OCI-LY3 (cell line): ENCODE data around the gene CHMP5.
"Not testable (repeated sequence)": the region's sequence is repeated elsewhere in the genome, so short reads cannot be mapped to it uniquely, and the experiment has no call there.

Experiments
- H2AFZ ChIP-seq: fragments of 200-600, 300-600 bp; shearing (Covaris generic); 2 replicates; pipeline ENCODE4 v1.6.0; 2014; ENCODE audit warnings: antibody characterized with exemption, low read depth, low read length
- H3K27ac ChIP-seq: fragments of 200-600, 300-600 bp; sonication (generic); 2 replicates; pipeline ENCODE4 v1.5.1; 2014; ENCODE audit warnings: mild to moderate bottlenecking, low read length, moderate library complexity, mixed read lengths
- H3K27me3 ChIP-seq: fragments of 200-600, 300-600 bp; sonication (generic); 2 replicates; pipeline ENCODE4 v1.6.1; 2014; ENCODE audit warnings: low read depth, low read length, mixed read lengths
- H3K36me3 ChIP-seq: fragments of 200-600, 300-600 bp; sonication (generic); replicated peaks from 2 replicates; pipeline ENCODE3; 2014; ENCODE audit warnings: low read depth, low read length, mixed read lengths
- H3K4me1 ChIP-seq: fragments of 300-600, 200-600 bp; sonication (generic); 2 replicates; pipeline ENCODE4 v1.6.1; 2014; ENCODE audit warnings: low read length, mixed read lengths
- H3K4me2 ChIP-seq: fragments of 200-600, 300-600 bp; sonication (generic); 2 replicates; pipeline ENCODE4 v1.6.1; 2014; ENCODE audit warnings: low read length, mixed read lengths
- H3K4me3 ChIP-seq: fragments of 300-600, 200-600 bp; sonication (generic); 2 replicates; pipeline ENCODE4 v1.5.1; 2014; ENCODE audit warnings: antibody characterized with exemption, mild to moderate bottlenecking, low read length, moderate library complexity
- H3K79me2 ChIP-seq: fragments of 300-600, 200-600 bp; shearing (Covaris generic); 2 replicates; pipeline ENCODE4 v1.6.1; 2014; ENCODE audit warnings: mild to moderate bottlenecking, low read length, mixed read lengths
- H3K9ac ChIP-seq: fragments of 300-600, 200-600 bp; shearing (Covaris generic); 2 replicates; pipeline ENCODE4 v1.6.0; 2014; ENCODE audit warnings: mild to moderate bottlenecking, low read length, moderate library complexity
- H3K9me3 ChIP-seq: fragments of 200-600, 300-600 bp; shearing (Covaris generic); 2 replicates; pipeline ENCODE4 v1.6.1; 2014; ENCODE audit warnings: low read length, mixed read lengths; ENCODE audit not compliant: insufficient read depth
- H4K20me1 ChIP-seq: fragments of 200-600, 300-600 bp; sonication (generic); 2 replicates; pipeline ENCODE4 v1.6.1; 2016; ENCODE audit warnings: low read length, mixed read lengths; ENCODE audit not compliant: insufficient read depth
- EZH2phosphoT487 ChIP-seq: fragments of 200-600 bp; shearing (Covaris generic); IDR thresholded peaks from 2 replicates; pipeline ENCODE4 v1.6.1; 2018; ENCODE audit warnings: antibody characterized with exemption, mixed run types, low read depth
- TF ChIP-seq, protein P1 (sequence below): fragments of 200-600, 300-600 bp; sonication (generic); IDR thresholded peaks from 2 replicates; pipeline ENCODE4 v1.5.1; 2014; ENCODE audit warnings: antibody characterized with exemption, low read length, low read depth

The CHMP5 gene

DNA sequence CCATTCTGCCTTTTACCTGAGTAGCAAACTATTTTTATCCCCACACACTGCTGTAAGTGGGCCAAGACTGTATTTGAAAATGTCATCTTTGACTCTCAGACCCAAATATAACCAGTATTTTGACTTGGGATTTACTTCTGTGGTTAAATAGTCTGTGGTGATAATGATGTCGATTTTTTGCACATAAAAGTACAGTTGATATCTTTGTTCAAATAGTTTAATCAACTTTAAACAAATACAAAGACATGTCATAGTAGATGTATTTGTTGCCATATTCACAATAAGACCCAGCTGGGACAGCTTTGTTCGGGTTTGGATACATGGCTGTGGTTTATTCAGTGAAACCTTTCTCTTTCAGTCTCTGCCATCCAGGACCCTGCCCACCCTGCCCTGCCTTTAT lies 45.9 kb downstream of the CHMP5 start:
- Histone ChIP-seq H3K4me1 (peaks cover 3% of the 10 kb centered on the region), H4K20me1 (peaks cover 8% of the 10 kb centered on the region; the same call in 1 of the 2 replicates), H3K27me3 (no peaks in the 10 kb centered on the region), H3K4me2 (no peak overlapping the region), H3K9ac (no peak overlapping the region), H3K4me3 (no peak overlapping the region), H2AFZ (no peak overlapping the region), H3K9me3 (no peaks in the 10 kb centered on the region), H3K36me3 (peaks cover 62% of the 10 kb centered on the region), H3K27ac (no peak overlapping the region), H3K79me2 (peaks cover 22% of the 10 kb centered on the region)
- no peak for TF ChIP-seq EZH2phosphoT487
- TF ChIP-seq, protein P1, sequence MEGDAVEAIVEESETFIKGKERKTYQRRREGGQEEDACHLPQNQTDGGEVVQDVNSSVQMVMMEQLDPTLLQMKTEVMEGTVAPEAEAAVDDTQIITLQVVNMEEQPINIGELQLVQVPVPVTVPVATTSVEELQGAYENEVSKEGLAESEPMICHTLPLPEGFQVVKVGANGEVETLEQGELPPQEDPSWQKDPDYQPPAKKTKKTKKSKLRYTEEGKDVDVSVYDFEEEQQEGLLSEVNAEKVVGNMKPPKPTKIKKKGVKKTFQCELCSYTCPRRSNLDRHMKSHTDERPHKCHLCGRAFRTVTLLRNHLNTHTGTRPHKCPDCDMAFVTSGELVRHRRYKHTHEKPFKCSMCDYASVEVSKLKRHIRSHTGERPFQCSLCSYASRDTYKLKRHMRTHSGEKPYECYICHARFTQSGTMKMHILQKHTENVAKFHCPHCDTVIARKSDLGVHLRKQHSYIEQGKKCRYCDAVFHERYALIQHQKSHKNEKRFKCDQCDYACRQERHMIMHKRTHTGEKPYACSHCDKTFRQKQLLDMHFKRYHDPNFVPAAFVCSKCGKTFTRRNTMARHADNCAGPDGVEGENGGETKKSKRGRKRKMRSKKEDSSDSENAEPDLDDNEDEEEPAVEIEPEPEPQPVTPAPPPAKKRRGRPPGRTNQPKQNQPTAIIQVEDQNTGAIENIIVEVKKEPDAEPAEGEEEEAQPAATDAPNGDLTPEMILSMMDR = no peak

DNA sequence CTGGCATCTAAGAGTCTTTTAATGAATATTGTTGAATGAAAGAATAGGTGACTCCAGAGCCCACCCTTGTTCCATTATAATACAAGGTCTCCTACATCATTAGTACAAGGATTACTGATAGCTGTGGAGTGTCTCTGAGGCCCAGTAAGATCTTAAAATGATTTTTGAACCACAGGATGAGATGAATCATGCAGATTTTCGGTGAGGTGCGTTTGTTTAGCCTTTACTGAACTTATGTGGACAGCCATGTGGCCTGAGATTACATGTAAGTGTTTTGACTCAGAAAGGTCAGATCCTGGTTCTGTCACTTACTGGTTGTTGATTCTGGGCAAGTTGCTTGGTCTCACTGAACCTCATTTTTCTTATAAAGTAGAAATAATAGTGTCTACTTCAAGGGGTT lies 47.1 kb downstream of the CHMP5 start:
- Histone ChIP-seq H2AFZ (no peak overlapping the region), H3K79me2 (peaks cover 18% of the 10 kb centered on the region)

DNA sequence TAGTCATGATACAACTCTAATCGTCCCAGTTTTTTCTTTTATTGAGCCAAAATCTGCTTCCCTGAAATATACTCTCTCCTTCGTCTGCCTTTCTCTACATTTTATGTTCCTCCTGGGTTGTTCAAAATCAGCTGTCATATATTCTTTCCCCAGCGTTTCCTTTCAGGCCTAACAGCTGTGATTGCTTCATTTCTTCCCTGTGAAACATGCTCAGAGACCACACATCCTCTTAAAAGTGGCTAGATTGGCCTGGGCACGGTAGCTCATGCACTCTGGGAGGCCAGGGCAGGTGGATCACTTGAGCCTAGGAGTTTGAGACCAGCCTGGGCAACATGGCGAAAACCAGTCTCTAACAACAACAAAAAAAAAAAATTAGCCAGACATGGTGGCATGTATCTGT lies 50.5 kb downstream of the CHMP5 start:
- Histone ChIP-seq H3K27me3 (no peaks in the 10 kb centered on the region), H3K27ac (no peak overlapping the region), H3K9me3 (no peaks in the 10 kb centered on the region), H3K9ac (no peak overlapping the region), H3K36me3 (peaks cover 61% of the 10 kb centered on the region), H3K4me3 (no peak overlapping the region), H3K79me2 (peaks cover 5% of the 10 kb centered on the region; the same call in 1 of the 2 replicates), H3K4me1 (no peaks in the 10 kb centered on the region), H2AFZ (no peak overlapping the region), H3K4me2 (no peak overlapping the region), H4K20me1 (peaks cover 4% of the 10 kb centered on the region; the same call in 1 of the 2 replicates)
- no peak for TF ChIP-seq EZH2phosphoT487
- TF ChIP-seq, protein P1 = no peak

More for the DNA sequence above, 47.1 kb downstream of the CHMP5 start:
- Histone ChIP-seq H3K27ac (no peak overlapping the region), H3K4me1 (no peaks in the 10 kb centered on the region), H3K4me3 (no peak overlapping the region), H3K4me2 (no peak overlapping the region), H3K9ac (no peak overlapping the region), H4K20me1 (peaks cover 12% of the 10 kb centered on the region; the same call in 1 of the 2 replicates), H3K9me3 (no peaks in the 10 kb centered on the region), H3K27me3 (no peaks in the 10 kb centered on the region), H3K36me3 (peaks cover 66% of the 10 kb centered on the region)
- TF ChIP-seq EZH2phosphoT487 = no peak

DNA sequence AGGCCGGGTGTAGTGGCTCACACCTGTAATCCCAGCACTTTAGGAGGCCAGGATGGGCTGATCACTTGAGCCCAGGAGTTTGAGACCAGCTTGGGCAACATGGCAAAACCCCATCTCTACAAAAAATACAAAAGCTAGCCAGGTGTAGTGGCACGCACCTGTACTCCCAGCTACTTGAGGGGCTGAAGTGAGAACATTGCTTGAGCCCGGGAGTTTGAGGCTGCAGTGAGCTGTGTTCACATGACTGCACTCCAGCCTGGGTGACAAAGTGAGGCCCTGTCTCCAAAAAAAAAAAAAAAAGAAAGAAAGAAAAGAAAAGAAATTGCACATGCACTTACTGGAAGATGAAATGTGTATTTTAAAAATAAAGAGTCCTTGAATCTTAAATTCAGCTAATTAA lies 52.3 kb downstream of the CHMP5 start:
- H3K4me2 ChIP-seq, H3K4me1 ChIP-seq, H2AFZ ChIP-seq, H4K20me1 ChIP-seq, H3K27ac ChIP-seq, H3K4me3 ChIP-seq, H3K9me3 ChIP-seq, H3K9ac ChIP-seq, H3K79me2 ChIP-seq, H3K27me3 ChIP-seq: not testable (repeated sequence)
- H3K36me3 ChIP-seq = peaks cover 61% of the 10 kb centered on the region

DNA sequence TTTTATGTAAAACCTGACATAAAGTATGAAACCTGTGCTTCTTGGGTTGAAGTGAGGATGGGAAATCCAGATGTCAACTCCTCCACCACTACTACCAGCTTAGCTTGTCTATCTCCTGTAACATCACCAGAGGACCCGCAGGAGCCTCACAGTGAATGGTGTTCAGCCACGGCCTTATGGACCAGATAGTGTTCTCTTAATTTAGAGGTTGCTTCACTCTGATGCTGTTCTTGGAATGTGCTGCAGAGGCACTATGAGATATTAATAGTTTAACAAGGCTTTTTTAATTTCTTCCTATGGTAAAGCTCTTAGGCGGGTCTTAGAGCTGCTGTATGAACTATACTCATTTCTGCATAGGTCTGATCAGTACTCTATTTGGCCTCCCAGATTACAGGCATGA lies 53.4 kb downstream of the CHMP5 start:
- H3K9ac ChIP-seq = no peak overlapping the region
- no peaks in the 10 kb centered on the region for H3K27me3 ChIP-seq
- no peaks in the 10 kb centered on the region for H3K4me1 ChIP-seq
- H3K36me3 ChIP-seq = peaks cover 63% of the 10 kb centered on the region
- H4K20me1 ChIP-seq = peaks cover 4% of the 10 kb centered on the region; the same call in 1 of the 2 replicates
- H3K27ac ChIP-seq = no peak overlapping the region
- no peaks in the 10 kb centered on the region for H3K9me3 ChIP-seq
- H3K4me3 ChIP-seq = no peak overlapping the region
- H2AFZ ChIP-seq = no peak overlapping the region
- peaks cover 5% of the 10 kb centered on the region; the same call in 1 of the 2 replicates for H3K79me2 ChIP-seq
- TF ChIP-seq EZH2phosphoT487 = no peak
- TF ChIP-seq, protein P1 = no peak
- H3K4me2 ChIP-seq = no peak overlapping the region
